Measurements from ENCODE around the gene TELO2.

- TF ChIP-seq EZH2 (IDR thresholded peaks at IDR 0.05; ENCODE audit: borderline replicate concordance, low read length): no peak
- no peak for TF ChIP-seq CTCF (IDR thresholded peaks at IDR 0.05; ENCODE audit: low read length)
These were observed 32.9 kb downstream of the TELO2 start for GRCh38 chr16:1525871-1526607.
